ENCODE data around the gene MSI2.

The MSI2 gene

GRCh38 chr17:57350266-57350665 lies 93.9 kb downstream of the MSI2 start:
- DNase-seq = no peak

- no peak for DNase-seq
Measured at GRCh38 chr17:57352665-57353175, 96.4 kb downstream of the MSI2 start.

GRCh38 chr17:57354673-57355072 lies 98.3 kb downstream of the MSI2 start:
- DNase-seq = no peak

GRCh38 chr17:57355090-57355859 lies 99.0 kb downstream of the MSI2 start:
- no peak for DNase-seq

GRCh38 chr17:57356153-57356718 lies 99.9 kb downstream of the MSI2 start:
- no peak for DNase-seq

- no peak for DNase-seq
Measured at GRCh38 chr17:57356719-57357391, 100.5 kb downstream of the MSI2 start.

GRCh38 chr17:57357392-57357784 lies 101.1 kb downstream of the MSI2 start:
- no peak for DNase-seq

GRCh38 chr17:57357830-57358430 lies 101.6 kb downstream of the MSI2 start:
- DNase-seq = no peak

GRCh38 chr17:57360266-57360665 lies 103.9 kb downstream of the MSI2 start:
- DNase-seq = no peak

- DNase-seq = no peak
Measured at GRCh38 chr17:57362797-57363556, 106.7 kb downstream of the MSI2 start.

GRCh38 chr17:57363580-57363979 lies 107.3 kb downstream of the MSI2 start:
- no peak for DNase-seq

GRCh38 chr17:57363998-57364643 lies 107.8 kb downstream of the MSI2 start:
- DNase-seq = no peak

- no peak for DNase-seq
Measured at GRCh38 chr17:57365420-57365819, 109.1 kb downstream of the MSI2 start.

- DNase-seq = no peak
Measured at GRCh38 chr17:57366177-57366557, 109.8 kb downstream of the MSI2 start.

GRCh38 chr17:57366558-57367351 lies 110.4 kb downstream of the MSI2 start:
- no peak for DNase-seq

GRCh38 chr17:57368637-57369336 lies 112.5 kb downstream of the MSI2 start:
- DNase-seq = no peak

- no peak for DNase-seq
Measured at GRCh38 chr17:57369509-57369945, 113.2 kb downstream of the MSI2 start.

- DNase-seq = no peak
Measured at GRCh38 chr17:57370037-57370581, 113.8 kb downstream of the MSI2 start.

GRCh38 chr17:57370619-57371018 lies 114.3 kb downstream of the MSI2 start:
- DNase-seq = no peak

- DNase-seq = no peak
Measured at GRCh38 chr17:57372156-57372555, 115.8 kb downstream of the MSI2 start.

All from stimulated activated CD8-positive, alpha-beta memory T cell treated with anti-CD3 and anti-CD28 coated beads, Interleukin-4, amount 100 ng/mL, for 48 hours (primary cell).